SU-DHL-6 (cell line): ENCODE results near the gene IFFO2.

ENCODE experiments used
- H2AFZ ChIP-seq: fragments of 200-600 bp; sonication (generic); 2 replicates; pipeline ENCODE4 v1.6.1; 2014; ENCODE audit warnings: low read depth, mild to moderate bottlenecking, moderate library complexity, mixed read lengths, antibody characterized with exemption, low read length; ENCODE audit not compliant: severe bottlenecking
- H3F3A ChIP-seq: fragments of 200-600 bp; shearing (Covaris generic); 2 replicates; pipeline ENCODE4 v1.6.0; 2016; ENCODE audit warnings: antibody characterized with exemption, mild to moderate bottlenecking; ENCODE audit not compliant: insufficient read depth
- H3K27ac ChIP-seq: fragments of 200-600 bp; sonication (generic); 2 replicates; pipeline ENCODE4 v1.5.1; 2016; ENCODE audit warnings: low read depth, mild to moderate bottlenecking, low read length, moderate library complexity, mixed read lengths
- H3K27me3 ChIP-seq: fragments of 200-600 bp; sonication (generic), shearing (Covaris generic); 2 replicates; pipeline ENCODE4 v1.6.0; 2014; ENCODE audit warnings: mild to moderate bottlenecking, low read length
- H3K36me3 ChIP-seq: fragments of 200-600 bp; sonication (generic); 2 replicates; pipeline ENCODE4 v1.6.1; 2014; ENCODE audit warnings: mild to moderate bottlenecking, low read length, mixed read lengths
- H3K4me2 ChIP-seq: fragments of 300-600, 200-600 bp; shearing (Covaris generic), sonication (generic); 2 replicates; pipeline ENCODE4 v1.6.0; 2014; ENCODE audit warnings: low read length, low read depth, mild to moderate bottlenecking; ENCODE audit not compliant: poor library complexity, severe bottlenecking
- H3K4me3 ChIP-seq: fragments of 200-600 bp; sonication (generic); 2 replicates; pipeline ENCODE4 v1.5.1; 2014; ENCODE audit warnings: antibody characterized with exemption, low read length, mild to moderate bottlenecking, mixed read lengths; ENCODE audit not compliant: insufficient read depth, poor library complexity, severe bottlenecking
- H3K79me2 ChIP-seq: fragments of 200-600 bp; sonication (generic); 2 replicates; pipeline ENCODE4 v1.6.1; 2014; ENCODE audit warnings: mild to moderate bottlenecking, low read length, moderate library complexity; ENCODE audit not compliant: insufficient read depth
- H3K9ac ChIP-seq: fragments of 200-600 bp; sonication (generic); 2 replicates; pipeline ENCODE4 v1.7.0; 2014; ENCODE audit warnings: mild to moderate bottlenecking, low read length
- H3K9me2 ChIP-seq: fragments of 200-600 bp; sonication (generic); replicated peaks from 2 replicates; pipeline ENCODE4 v1.6.1; 2014; ENCODE audit warnings: low read length; ENCODE audit not compliant: insufficient read depth
- H3K9me3 ChIP-seq: fragments of 200-600 bp; sonication (generic); 2 replicates; pipeline ENCODE4 v1.6.1; 2014; ENCODE audit warnings: low read length, mixed read lengths; ENCODE audit not compliant: insufficient read depth
- H4K20me1 ChIP-seq: fragments of 200-600 bp; sonication (generic); 2 replicates; pipeline ENCODE4 v1.6.1; 2014; ENCODE audit warnings: low read depth, mild to moderate bottlenecking, antibody characterized with exemption, low read length, moderate library complexity, mixed read lengths
- CTCF ChIP-seq: fragments of 200-600 bp; sonication (generic); IDR thresholded peaks from one replicate; pipeline ENCODE4 v1.5.1; 2017; ENCODE audit warnings: antibody characterized with exemption, mild to moderate bottlenecking, low read length, moderate library complexity; ENCODE audit not compliant: insufficient read depth, poor library complexity, severe bottlenecking
- EZH2phosphoT487 ChIP-seq: fragments of 200-600 bp; sonication (generic), shearing (Covaris generic); conservative IDR thresholded peaks from 2 replicates; pipeline ENCODE4 v1.6.1; 2018; ENCODE audit warnings: mild to moderate bottlenecking, antibody characterized with exemption, low read length, moderate library complexity, mixed read lengths

IFFO2 gene

GRCh38 chr1:18882486-18882885, 74.0 kb downstream of the IFFO2 start:
- H4K20me1 ChIP-seq: no peaks in the 10 kb centered on the region
- H3K9ac ChIP-seq: no peak overlapping the region
- H3K36me3 ChIP-seq: no peaks in the 10 kb centered on the region
- H3K27ac ChIP-seq: no peak overlapping the region
- no peaks in the 10 kb centered on the region for H3K27me3 ChIP-seq
- H3K79me2 ChIP-seq: no peaks in the 10 kb centered on the region
- H3F3A ChIP-seq: no peaks in the 10 kb centered on the region
- no peak overlapping the region for H3K4me2 ChIP-seq
- H3K9me3 ChIP-seq: no peaks in the 10 kb centered on the region
- H3K4me3 ChIP-seq: no peak overlapping the region
- TF ChIP-seq CTCF (no peak), EZH2phosphoT487 (no peak)
- H3K9me2 ChIP-seq: no peaks in the 10 kb centered on the region
- H2AFZ ChIP-seq: no peak overlapping the region

GRCh38 chr1:18881642-18882431, 74.6 kb downstream of the IFFO2 start:
- Histone ChIP-seq H3K36me3 (no peaks in the 10 kb centered on the region), H3K4me2 (no peak overlapping the region), H3K9ac (no peak overlapping the region), H2AFZ (no peak overlapping the region), H3K79me2 (no peaks in the 10 kb centered on the region), H3K4me3 (no peak overlapping the region), H4K20me1 (no peaks in the 10 kb centered on the region), H3K9me3 (no peaks in the 10 kb centered on the region), H3K27ac (no peak overlapping the region), H3K9me2 (no peaks in the 10 kb centered on the region), H3F3A (no peaks in the 10 kb centered on the region), H3K27me3 (no peaks in the 10 kb centered on the region)
- TF ChIP-seq EZH2phosphoT487: no peak
- TF ChIP-seq CTCF: no peak

DNA sequence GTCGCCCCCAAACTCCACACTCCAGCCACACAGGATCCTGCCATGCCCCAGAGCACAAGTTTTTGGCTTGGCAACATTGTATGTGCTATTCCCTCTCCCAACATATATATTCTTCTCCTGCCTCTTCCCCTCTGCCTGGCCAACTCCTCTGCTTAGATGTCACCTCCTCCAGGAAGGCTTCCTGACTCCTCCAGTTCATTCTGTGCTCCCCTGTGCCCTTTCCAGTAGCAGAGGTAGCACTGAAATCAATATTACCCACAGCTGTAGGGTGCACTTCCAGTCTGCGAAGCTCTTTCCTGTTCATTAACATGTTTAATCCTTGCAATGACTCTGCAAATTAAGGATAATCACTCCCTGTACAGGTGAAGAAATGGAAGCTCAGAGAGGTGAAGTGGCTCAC, 75.3 kb downstream of the IFFO2 start:
- Histone ChIP-seq H3K27me3 (no peaks in the 10 kb centered on the region), H3K27ac (no peak overlapping the region), H3K9ac (no peak overlapping the region), H3K79me2 (no peaks in the 10 kb centered on the region), H3K9me3 (no peaks in the 10 kb centered on the region), H4K20me1 (no peaks in the 10 kb centered on the region), H3K36me3 (no peaks in the 10 kb centered on the region), H3K9me2 (no peaks in the 10 kb centered on the region), H3K4me2 (no peak overlapping the region), H3K4me3 (no peak overlapping the region), H3F3A (no peaks in the 10 kb centered on the region), H2AFZ (no peak overlapping the region)
- no peak for TF ChIP-seq CTCF
- no peak for TF ChIP-seq EZH2phosphoT487
